HL-60 (cell line): ENCODE measurements around the gene RPH3AL.

Experiments used
- DNase-seq, 2 experiments: peaks; one replicate each; pipeline ENCODE4 v3.0.0-alpha.2; 2010 to 2020; ENCODE audit warnings: low read depth in 1 of 2, low spot score in 1 of 2
- H3K27ac ChIP-seq: fragments of 250-450 bp; sonication (Bioruptor Pico); replicated peaks from 2 replicates; pipeline ENCODE4 v1.5.1; 2020; ENCODE audit warnings: mild to moderate bottlenecking, moderate library complexity
- H3K27me3 ChIP-seq: fragments of 250-450 bp; sonication (Bioruptor Pico); 2 replicates; pipeline ENCODE4 v1.5.1; 2021; ENCODE audit warnings: mild to moderate bottlenecking, moderate library complexity; ENCODE audit not compliant: insufficient read depth, poor library complexity, severe bottlenecking
- H3K4me3 ChIP-seq: replicated peaks from 2 replicates; pipeline ENCODE4 v1.5.1; 2011; ENCODE audit warnings: mild to moderate bottlenecking, control low read depth, low read length; ENCODE audit not compliant: insufficient read depth
- CTCF ChIP-seq: IDR thresholded peaks from one replicate; pipeline ENCODE4 v1.5.1; 2011; ENCODE audit warnings: low read length, control low read depth, inconsistent platforms; ENCODE audit not compliant: insufficient read depth
- GABPA ChIP-seq: IDR thresholded peaks from 2 replicates; pipeline ENCODE4 v1.6.1; 2012; ENCODE audit warnings: low read depth
- POLR2AphosphoS5 ChIP-seq: IDR thresholded peaks from 2 replicates; pipeline ENCODE4 v1.6.1; 2012; ENCODE audit warnings: low read depth
- REST ChIP-seq: IDR thresholded peaks from 2 replicates; pipeline ENCODE4 v1.6.1; 2012; ENCODE audit warnings: low read depth; ENCODE audit not compliant: insufficient replicate concordance
- SPI1 ChIP-seq: IDR thresholded peaks from 2 replicates; pipeline ENCODE4 v1.6.1; 2012; ENCODE audit warnings: low read depth, mild to moderate bottlenecking, borderline replicate concordance

The RPH3AL gene

GRCh38 chr17:310111-311010, 42.2 kb downstream of the RPH3AL start:
- DNase-seq, result no peak

GRCh38 chr17:309361-309888, 43.2 kb downstream of the RPH3AL start:
- Histone ChIP-seq H3K27ac (no peak overlapping the region), H3K27me3 (no peaks in the 10 kb centered on the region), H3K4me3 (no peak overlapping the region)
- DNase-seq, result peak; percentile 24 to 43
- TF ChIP-seq REST (no peak), CTCF (peak; percentile 43), GABPA (no peak), POLR2AphosphoS5 (no peak)

More at GRCh38 chr17:310111-311010, 42.2 kb downstream of the RPH3AL start:
- TF ChIP-seq GABPA (no peak), CTCF (no peak), REST (no peak), POLR2AphosphoS5 (no peak), SPI1 (no peak)
- Histone ChIP-seq H3K4me3 (no peak overlapping the region), H3K27me3 (no peaks in the 10 kb centered on the region), H3K27ac (no peak overlapping the region)

- Histone ChIP-seq H3K4me3 (no peak overlapping the region), H3K27ac (no peak overlapping the region), H3K27me3 (no peaks in the 10 kb centered on the region)
- TF ChIP-seq POLR2AphosphoS5, result no peak
- TF ChIP-seq CTCF, result no peak
- TF ChIP-seq SPI1, result no peak
- no peak for TF ChIP-seq GABPA
- TF ChIP-seq REST, result no peak
- DNase-seq, result no peak
Observed at GRCh38 chr17:307741-308507, 44.7 kb downstream of the RPH3AL start.
